SK-N-MC (cell line): ENCODE results near the gene PRKCB.

Source experiments
- EZH2 ChIP-seq: fragments of 200-600 bp; sonication (generic); IDR thresholded peaks from one replicate; pipeline ENCODE4 v1.6.1; 2017; ENCODE audit warnings: antibody characterized with exemption
- POLR2AphosphoS5 ChIP-seq: IDR thresholded peaks from 2 replicates; pipeline ENCODE4 v1.6.1; 2012; ENCODE audit warnings: mild to moderate bottlenecking, low read depth, low read length, borderline replicate concordance

DNA sequence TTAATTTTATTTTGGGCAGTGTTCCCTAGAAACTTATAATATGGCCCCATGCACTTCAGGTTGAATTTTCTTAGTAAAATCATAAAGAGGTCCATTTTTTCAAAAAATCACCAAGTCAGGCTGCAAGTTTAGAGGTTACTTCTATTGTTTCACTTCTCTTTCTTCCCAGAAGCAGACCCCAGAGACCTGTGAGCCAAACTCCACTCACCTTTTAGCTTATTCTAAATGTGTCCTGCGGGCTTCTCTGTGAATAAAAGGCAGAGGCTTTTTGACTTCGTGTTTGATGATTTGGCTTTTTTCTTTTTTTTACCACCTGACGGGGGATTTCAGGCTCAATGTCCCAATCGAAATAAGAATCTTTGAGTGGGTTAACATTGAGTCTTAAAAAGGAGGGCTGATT is 7.4 kb downstream of the PRKCB start:
- TF ChIP-seq POLR2AphosphoS5, result no peak
- no peak for TF ChIP-seq EZH2
